Endothelial cell (in vitro differentiated cells): ENCODE data around the gene LYRM2. TPM values are rescaled to one million over a fixed set of nuclear protein-coding genes. Genes with fewer than 3 reads are reported as not detected.

Source experiments
- DNase-seq: peaks from one replicate; pipeline ENCODE4 v3.0.0; 2021; ENCODE audit warnings: low spot score
- H3K27ac Mint-ChIP-seq: one replicate; pipeline ENCODE4 v1.8.0; 2021; ENCODE audit warnings: mixed read lengths, inconsistent platforms; ENCODE audit not compliant: unreplicated experiment
- H3K27me3 Mint-ChIP-seq: one replicate; pipeline ENCODE4 v1.8.0; 2021; ENCODE audit warnings: mild to moderate bottlenecking, moderate library complexity, mixed read lengths, inconsistent platforms; ENCODE audit not compliant: unreplicated experiment
- H3K36me3 Mint-ChIP-seq: one replicate; pipeline ENCODE4 v1.8.0; 2021; ENCODE audit warnings: mild to moderate bottlenecking, low read depth, mixed read lengths, inconsistent platforms; ENCODE audit not compliant: unreplicated experiment
- H3K4me1 Mint-ChIP-seq: one replicate; pipeline ENCODE4 v1.8.0; 2021; ENCODE audit warnings: mild to moderate bottlenecking, mixed read lengths, inconsistent platforms; ENCODE audit not compliant: unreplicated experiment
- H3K4me3 Mint-ChIP-seq: one replicate; pipeline ENCODE4 v1.8.0; 2021; ENCODE audit warnings: mild to moderate bottlenecking, mixed read lengths, inconsistent platforms; ENCODE audit not compliant: unreplicated experiment
- H3K9me3 Mint-ChIP-seq: one replicate; pipeline ENCODE4 v1.8.0; 2021; ENCODE audit warnings: mixed read lengths, inconsistent platforms; ENCODE audit not compliant: unreplicated experiment
- total RNA-seq: library from RNA; stranded (reverse); fragmentation: NEBNext Ultra II Directional; extraction: Animal tissue kit (Norgen Biotek cat#: 25700); gene quantifications from one replicate; pipeline ENCODE4 v1.2.1, GENCODE V29; 2021; ENCODE audit not compliant: unreplicated experiment
- TF ChIP-seq, protein P1 (sequence below): fragments of 200-600 bp; sonication (generic); IDR thresholded peaks from one replicate; pipeline ENCODE4 v1.5.0; 2021; ENCODE audit warnings: antibody characterized with exemption; ENCODE audit not compliant: unreplicated experiment

The LYRM2 gene
- total RNA-seq, 1 donor from 2014 or later = 16.0 TPM

DNA sequence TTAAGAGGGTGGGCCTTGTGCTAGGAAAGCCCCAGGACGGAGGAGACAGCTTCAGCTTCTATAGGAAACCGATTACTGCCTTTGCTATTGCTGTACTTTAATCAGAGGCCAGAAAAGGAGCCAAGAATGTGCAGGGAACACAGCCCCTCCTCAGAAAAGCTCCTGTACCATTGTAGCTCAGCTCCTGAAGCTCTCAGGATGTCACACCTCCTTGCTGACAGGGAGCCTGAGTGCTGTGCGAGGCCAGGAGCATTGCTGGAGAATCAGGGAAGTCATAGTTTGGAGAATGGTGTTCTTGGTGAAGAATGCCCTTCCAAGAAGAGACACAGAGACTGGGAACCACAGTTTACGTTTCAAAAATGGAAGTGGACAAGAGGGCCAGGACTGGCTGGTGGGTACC lies 46.8 kb downstream of the LYRM2 start:
- TF ChIP-seq, protein P1, sequence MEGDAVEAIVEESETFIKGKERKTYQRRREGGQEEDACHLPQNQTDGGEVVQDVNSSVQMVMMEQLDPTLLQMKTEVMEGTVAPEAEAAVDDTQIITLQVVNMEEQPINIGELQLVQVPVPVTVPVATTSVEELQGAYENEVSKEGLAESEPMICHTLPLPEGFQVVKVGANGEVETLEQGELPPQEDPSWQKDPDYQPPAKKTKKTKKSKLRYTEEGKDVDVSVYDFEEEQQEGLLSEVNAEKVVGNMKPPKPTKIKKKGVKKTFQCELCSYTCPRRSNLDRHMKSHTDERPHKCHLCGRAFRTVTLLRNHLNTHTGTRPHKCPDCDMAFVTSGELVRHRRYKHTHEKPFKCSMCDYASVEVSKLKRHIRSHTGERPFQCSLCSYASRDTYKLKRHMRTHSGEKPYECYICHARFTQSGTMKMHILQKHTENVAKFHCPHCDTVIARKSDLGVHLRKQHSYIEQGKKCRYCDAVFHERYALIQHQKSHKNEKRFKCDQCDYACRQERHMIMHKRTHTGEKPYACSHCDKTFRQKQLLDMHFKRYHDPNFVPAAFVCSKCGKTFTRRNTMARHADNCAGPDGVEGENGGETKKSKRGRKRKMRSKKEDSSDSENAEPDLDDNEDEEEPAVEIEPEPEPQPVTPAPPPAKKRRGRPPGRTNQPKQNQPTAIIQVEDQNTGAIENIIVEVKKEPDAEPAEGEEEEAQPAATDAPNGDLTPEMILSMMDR = no peak
- no peak overlapping the region for H3K27ac Mint-ChIP-seq
- H3K27me3 Mint-ChIP-seq = no peaks in the 10 kb centered on the region
- no peaks in the 10 kb centered on the region for H3K9me3 Mint-ChIP-seq
- peaks cover 34% of the 10 kb centered on the region for H3K4me1 Mint-ChIP-seq
- H3K36me3 Mint-ChIP-seq = peaks cover 20% of the 10 kb centered on the region
- peak overlapping the region; percentile 47 for H3K4me3 Mint-ChIP-seq
- DNase-seq = no peak

DNA sequence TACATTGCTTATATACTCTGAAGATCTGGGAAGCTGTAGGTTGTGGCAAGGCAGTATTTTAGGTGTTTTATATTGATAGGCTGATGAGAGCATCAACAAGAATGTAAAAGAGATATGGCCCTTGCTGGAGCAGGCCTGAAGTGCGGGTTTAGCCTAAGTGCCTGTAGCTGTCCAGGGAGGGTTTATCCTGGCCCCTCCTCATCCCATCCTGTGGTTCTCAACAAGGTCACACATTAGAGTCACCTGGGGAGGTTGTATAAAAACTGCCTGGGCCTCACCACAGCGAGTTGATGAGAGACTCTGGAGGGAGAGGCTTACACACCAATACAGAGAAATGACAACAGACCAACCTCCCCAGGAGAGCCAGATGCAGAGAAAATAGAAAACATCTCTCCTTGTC lies 48.4 kb downstream of the LYRM2 start:
- TF ChIP-seq, protein P1 = no peak
- Mint-ChIP-seq H3K27ac (no peak overlapping the region), H3K4me3 (no peak overlapping the region), H3K9me3 (no peaks in the 10 kb centered on the region), H3K36me3 (peaks cover 13% of the 10 kb centered on the region), H3K4me1 (peaks cover 23% of the 10 kb centered on the region), H3K27me3 (no peaks in the 10 kb centered on the region)
- no peak for DNase-seq

DNA sequence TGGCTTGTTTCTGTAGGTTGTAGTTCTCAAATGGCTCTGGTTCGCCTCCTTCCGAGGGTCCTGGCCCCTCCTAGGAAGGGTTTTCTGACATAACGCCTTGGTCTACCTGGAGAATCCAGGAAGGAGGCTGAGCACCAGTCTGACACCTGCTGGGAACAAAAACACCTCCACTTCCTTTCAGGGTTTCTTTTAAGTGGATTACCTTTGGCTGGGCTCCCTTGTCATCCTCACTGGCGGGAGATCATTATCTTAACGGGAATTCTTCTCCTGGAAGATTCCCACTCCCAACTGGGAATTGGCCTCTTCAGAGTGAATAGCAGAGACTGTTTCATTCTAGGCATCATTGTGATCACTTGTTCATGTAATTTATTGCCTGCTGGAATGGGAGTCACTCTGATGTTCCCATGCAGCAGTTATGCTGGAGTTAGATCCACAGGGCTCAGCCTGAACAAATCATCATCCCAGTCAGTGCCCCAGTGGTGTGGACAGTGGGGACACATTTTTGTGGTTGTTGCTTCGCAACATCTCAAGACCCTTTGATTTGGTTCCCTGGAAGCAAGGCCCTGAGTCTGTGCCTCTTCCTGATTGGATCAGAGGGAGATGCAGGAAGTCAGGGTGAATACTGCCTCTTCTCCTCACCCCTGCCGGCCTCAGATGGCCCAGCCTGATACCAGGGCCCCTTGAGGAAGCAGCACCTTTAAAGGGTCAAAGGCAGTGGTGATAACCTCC lies 49.1 kb downstream of the LYRM2 start:
- Mint-ChIP-seq H3K4me3 (no peak overlapping the region), H3K9me3 (no peaks in the 10 kb centered on the region), H3K27ac (no peak overlapping the region), H3K36me3 (peaks cover 13% of the 10 kb centered on the region), H3K4me1 (peaks cover 26% of the 10 kb centered on the region), H3K27me3 (no peaks in the 10 kb centered on the region)
- DNase-seq = no peak
- TF ChIP-seq, protein P1 = no peak

DNA sequence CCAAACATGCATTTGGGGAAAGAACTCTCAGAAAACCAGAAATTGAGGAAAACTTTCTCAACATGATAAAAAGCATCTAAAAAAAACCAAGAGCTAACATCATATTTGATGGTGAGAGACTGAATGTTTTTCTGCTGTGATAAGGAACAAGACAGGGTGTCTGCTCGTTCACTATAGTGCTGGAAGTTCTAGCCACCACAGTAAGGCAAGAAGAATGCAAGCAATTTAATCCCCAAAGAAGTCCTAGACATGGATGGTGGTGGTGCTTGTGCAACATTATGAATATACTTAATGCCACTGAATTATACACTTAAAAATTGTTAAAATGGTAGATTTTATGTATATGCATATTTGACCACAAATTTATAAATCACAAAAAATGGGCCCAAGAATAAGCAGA lies 53.4 kb downstream of the LYRM2 start:
- Mint-ChIP-seq H3K27ac (no peak overlapping the region), H3K27me3 (peaks cover 2% of the 10 kb centered on the region), H3K4me1 (peaks cover 33% of the 10 kb centered on the region), H3K4me3 (no peak overlapping the region), H3K9me3 (no peaks in the 10 kb centered on the region), H3K36me3 (no peaks in the 10 kb centered on the region)
- TF ChIP-seq, protein P1 = no peak
- DNase-seq = no peak

DNA sequence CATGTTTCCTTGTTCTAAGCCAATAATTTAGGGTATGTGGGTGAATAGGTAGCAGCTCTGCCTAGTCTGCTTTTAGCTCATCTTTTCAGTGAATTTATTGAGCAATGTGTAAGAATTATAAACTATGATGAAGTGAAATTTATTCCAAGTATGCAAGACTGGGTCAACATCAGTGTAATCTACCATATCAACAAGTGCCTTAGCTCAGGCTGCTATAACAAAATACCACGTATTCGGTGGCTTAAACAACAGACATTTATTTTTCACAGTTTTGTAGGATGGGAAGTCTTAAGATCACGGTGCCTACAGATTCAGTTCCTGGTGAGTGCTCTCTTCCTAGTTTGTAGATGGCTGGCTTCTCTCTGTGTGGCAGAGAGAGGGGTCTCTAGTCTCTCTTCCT lies 54.0 kb downstream of the LYRM2 start:
- Mint-ChIP-seq H3K27ac (no peak overlapping the region), H3K36me3 (no peaks in the 10 kb centered on the region), H3K4me1 (peaks cover 31% of the 10 kb centered on the region)

More for the DNA sequence above, 54.0 kb downstream of the LYRM2 start:
- TF ChIP-seq, protein P1 = no peak
- Mint-ChIP-seq H3K27me3 (peaks cover 2% of the 10 kb centered on the region), H3K4me3 (no peak overlapping the region), H3K9me3 (no peaks in the 10 kb centered on the region)
- no peak for DNase-seq
